ENCODE measurements around the gene CENPP. TPM values are rescaled to one million over a fixed set of nuclear protein-coding genes. Genes with fewer than 3 reads are reported as not detected.
"Not testable (repeated sequence)": the region's sequence is repeated elsewhere in the genome, so short reads cannot be mapped to it uniquely, and the experiment has no call there.

Gene CENPP
- total RNA-seq, 2 donors from 2014 or later: 1.7 to 2.4 TPM

DNA sequence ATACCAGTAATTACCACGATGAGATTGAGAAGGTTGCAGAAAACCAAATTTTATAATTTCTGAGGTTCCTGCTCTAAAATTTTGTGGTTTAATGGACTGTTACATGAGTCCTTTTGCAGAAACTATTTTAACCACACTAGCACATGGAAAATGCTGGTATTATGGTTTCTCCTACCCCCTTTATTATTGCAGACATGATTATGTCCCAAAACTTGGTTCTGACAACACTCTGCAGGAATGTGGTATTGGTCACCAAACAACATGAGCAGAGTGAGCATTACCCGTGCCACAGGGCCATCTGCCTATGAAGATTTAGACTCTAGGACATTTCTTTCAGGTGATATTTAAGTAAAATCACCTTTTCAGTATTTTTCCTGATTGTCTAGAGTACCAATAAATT lies 212.8 kb downstream of the CENPP start:
- DNase-seq: no peak
- ATAC-seq: no peak
- intact Hi-C loops (cut with DNase I, micrococcal nuclease): no loop called here

DNA sequence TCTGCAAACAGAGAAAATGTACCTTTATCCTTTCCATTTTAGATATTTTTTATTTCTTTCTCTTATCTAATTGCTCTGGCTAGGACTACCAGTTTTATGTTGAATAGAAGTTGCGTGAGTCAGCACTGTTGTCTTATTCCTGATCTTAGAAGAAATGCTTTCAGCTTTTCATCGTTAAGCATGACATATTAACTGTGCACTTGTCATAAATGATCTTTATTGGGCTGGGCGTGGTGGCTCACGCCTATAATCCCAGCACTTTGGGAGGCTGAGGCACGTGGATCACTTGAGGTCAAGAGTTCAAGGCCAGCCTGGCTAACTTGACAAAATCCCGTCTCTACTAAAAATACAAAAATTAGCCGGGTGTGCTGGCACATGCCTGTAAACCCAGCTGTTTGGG lies 218.2 kb downstream of the CENPP start:
- peak; percentile 68 for ATAC-seq
- no peak for DNase-seq
- intact Hi-C loops (cut with DNase I, micrococcal nuclease): no loop called here

GRCh38 chr9:92545002-92545510 lies 219.3 kb downstream of the CENPP start:
- ATAC-seq (no peak), DNase-seq (no peak)
- intact Hi-C loops (cut with DNase I, micrococcal nuclease): no loop called here

DNA sequence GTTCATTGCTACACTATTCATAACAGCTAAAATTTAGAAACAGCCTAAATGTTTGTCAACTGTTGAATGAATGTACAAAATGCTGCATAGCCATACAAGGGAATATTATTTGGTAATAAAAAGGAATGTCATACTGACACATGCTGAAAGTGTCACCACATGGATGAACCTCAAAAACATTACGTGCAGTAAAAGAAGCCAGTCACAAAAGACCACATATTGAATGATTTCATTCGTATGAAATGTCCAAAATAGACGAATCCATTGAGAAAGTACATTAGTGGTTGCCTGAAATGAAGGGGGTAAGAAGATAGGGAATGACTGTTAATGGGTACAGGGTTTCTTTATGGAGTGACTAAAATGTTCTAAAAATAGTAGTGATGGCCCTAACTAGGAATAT lies 221.6 kb downstream of the CENPP start:
- ATAC-seq (no peak), DNase-seq (no peak)
- intact Hi-C loops (cut with DNase I, micrococcal nuclease): no loop called here

GRCh38 chr9:92550765-92551164 lies 225.0 kb downstream of the CENPP start:
- intact Hi-C loops (cut with DNase I, micrococcal nuclease): no loop called here
- ATAC-seq (no peak), DNase-seq (no peak)

GRCh38 chr9:92558612-92559374 lies 233.0 kb downstream of the CENPP start:
- intact Hi-C loops (cut with DNase I, micrococcal nuclease): no loop called here
- peak; percentile 28 to 64 for DNase-seq
- peak; percentile 47 for ATAC-seq

DNA sequence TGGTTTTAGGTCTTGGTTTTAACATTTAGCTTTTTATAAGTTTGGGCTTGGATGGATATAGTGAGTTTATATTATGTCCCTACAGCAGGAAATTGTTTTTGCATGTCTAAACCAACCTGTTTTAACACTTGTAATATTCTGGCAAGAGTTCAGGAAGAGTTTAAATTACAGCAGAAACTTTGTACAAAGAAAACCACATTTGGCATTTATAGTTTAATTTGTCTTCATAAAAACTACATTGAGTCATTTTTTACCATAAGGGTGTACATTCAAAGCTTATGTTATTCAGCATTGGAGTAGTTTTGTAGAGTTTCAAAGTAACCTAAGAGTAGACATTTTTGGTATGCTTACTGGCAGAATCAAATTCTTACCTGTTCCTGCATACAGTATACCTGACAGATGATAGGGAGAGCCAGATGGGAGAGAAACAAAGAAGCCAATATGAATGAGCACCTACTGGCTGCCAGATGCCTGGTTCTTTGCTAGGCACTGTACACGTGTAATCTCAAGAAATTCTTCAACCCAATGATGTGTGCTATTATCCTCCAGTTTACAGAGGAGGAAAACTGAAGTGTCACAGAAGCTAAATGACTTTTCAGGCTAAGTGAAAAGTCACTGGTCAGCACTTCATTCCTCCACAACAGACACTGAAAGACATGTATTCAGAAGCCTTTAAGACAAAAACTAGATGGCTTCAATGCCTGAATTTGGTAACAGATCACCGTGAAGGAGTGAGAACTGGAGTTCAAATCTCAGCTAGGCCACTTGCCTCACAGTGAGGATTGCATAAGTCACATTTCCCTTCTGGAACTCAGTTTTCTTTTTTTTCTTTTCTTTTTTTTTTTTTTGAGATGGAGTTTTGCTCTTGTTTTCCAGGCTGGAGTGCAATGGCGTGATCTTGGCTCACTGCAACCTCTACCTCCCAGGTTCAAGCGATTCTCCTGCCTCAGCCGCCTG lies 235.9 kb downstream of the CENPP start:
- ATAC-seq: peak; percentile 50
- no peak for DNase-seq
- intact Hi-C loops (cut with DNase I, micrococcal nuclease): no loop called here

DNA sequence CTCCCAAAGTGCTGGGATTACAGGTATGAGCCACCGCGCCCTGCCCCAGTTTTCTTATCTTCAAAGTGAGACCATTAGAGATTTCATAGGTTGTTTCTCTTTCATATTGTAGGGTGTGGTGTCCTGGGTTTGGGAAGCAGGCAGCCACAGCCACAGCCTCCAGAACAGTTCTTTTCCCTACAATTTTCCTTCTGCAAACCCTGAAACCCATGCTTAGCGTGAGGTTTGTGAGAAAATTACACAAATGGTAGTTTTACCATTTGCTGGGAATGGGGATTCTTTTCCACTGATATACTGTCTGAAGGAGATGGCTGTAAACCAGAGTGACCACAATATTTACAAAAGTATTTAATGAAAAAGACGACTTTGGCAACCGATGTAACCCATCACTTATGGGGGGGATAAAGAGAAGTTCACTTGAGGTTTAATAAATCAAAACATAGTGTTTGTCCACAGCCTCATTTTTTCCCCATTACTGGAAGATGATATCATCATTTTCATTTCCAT lies 236.8 kb downstream of the CENPP start:
- ATAC-seq (peak; percentile 89), DNase-seq (peak; percentile 30 to 44)
- intact Hi-C loops (cut with DNase I, micrococcal nuclease): no loop called here

DNA sequence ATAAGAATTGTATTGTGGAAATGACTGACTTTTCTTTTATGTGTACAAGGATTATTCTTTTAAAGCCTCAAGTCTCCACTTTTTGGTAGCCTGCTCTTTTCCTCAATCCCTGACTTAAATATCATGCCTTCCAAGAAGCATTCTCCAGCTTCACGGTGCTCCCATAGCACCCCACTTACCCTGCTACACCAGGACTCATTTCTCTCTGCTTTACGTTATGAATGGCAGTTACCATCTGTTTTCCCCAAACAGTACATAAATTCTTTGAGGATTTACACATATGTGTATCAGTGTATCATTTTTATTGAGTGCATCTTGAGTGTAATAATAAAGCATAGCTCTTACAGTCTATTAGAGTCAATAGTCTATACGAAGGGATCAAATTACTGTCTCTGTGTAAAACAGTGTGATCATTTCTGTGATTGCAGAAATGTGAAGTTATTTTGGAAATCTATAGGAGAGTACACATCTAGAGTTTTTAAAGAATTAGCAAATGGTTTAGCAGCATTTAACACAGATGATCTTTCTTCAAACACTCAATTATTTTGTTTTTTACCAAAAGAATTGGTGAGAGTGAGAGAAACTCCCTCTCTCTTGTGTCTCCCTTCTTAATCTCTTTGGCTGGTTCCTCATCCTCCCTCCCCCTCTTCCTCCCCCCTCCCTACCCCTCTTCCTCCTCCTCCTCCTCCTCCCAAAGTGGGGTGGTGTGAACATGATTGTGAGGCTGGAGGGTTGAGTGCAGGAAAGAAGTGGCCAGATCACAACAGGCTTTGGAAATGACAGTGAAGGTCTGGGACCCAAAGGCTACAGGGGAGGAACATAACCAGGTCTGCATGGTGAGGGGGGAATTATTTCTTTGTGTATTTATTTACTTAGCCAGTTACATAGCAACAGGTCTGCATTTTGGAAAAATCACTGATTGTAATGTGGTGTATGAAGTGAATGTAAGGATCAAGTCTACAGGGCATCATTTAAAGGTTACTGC lies 237.7 kb downstream of the CENPP start:
- intact Hi-C loops (cut with DNase I, micrococcal nuclease): no loop called here
- DNase-seq (no peak), ATAC-seq (no peak)

- ATAC-seq (peak; percentile 30), DNase-seq (no peak)
- intact Hi-C loops (cut with DNase I, micrococcal nuclease): no loop called here
Measured at GRCh38 chr9:92564504-92564903, 238.8 kb downstream of the CENPP start.

DNA sequence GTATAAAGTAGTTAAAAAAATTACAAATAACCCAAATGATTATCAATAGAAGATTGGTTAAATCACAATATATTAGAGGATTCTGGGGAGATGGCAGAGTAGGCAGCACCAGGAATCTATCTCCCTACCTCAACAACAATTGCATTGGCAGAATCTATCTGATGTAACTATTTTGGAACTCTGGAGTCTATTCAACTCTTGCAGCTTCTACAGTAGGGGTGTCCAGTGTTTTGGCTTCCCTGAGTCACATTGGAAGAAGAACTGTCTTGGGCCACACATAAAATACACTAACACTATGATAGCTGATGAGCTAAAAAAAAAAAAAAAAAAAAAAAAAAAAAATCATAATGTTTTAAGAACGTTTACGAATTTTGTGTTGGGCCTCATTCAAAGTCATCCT lies 239.2 kb downstream of the CENPP start:
- no peak for ATAC-seq
- intact Hi-C loops (cut with DNase I, micrococcal nuclease): no loop called here
- DNase-seq: no peak

DNA sequence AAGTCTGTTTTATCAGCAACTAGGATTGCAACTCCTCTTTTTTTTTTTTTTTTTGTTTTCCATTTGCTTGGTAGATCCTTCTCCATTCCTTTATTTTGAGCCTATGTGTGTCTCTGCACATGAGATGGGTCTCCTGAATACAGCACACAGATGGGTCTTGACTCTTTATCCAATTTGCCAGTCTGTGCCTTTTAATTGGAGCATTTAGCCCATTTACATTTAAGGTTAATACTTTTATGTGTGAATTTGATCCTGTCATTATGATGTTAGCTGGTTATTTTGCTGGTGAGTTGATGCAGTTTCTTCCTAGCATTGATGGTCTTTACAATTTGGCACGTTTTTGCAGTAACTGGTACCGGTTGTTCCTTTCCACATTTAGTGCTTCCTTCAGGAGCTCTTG lies 246.1 kb downstream of the CENPP start:
- not testable (repeated sequence) for DNase-seq, ATAC-seq

GRCh38 chr9:92573612-92574011 lies 247.9 kb downstream of the CENPP start:
- ATAC-seq; intact Hi-C loops (cut with DNase I, micrococcal nuclease); DNase-seq: not testable (repeated sequence)

More for the DNA sequence above, 246.1 kb downstream of the CENPP start:
- intact Hi-C loops (cut with DNase I, micrococcal nuclease): not testable (repeated sequence)

GRCh38 chr9:92576175-92576574 lies 250.4 kb downstream of the CENPP start:
- ATAC-seq (no peak), DNase-seq (no peak)
- intact Hi-C loops (cut with DNase I, micrococcal nuclease): no loop called here

DNA sequence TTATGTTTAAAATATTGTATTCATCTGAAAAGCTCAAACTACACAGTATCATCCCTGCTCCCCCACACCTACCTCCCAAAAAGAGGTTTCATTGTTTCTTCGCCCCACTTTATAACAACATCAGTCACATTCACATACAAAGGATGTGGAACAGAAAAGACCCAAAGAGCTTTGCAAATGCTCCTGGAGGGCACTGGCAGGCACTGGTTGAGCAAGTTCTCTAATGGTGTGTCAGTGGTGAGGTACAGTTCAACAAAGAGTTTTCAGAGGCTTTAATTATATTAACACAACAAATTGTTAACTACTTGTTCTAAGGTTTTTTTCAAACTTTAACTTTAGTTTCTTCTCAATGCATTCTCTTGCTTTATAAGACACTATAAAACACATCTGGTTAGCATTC lies 264.2 kb downstream of the CENPP start:
- intact Hi-C loops (cut with DNase I, micrococcal nuclease): no loop called here
- ATAC-seq: no peak
- no peak for DNase-seq

- intact Hi-C loops (cut with DNase I, micrococcal nuclease): no loop called here
- DNase-seq: peak in 1 of 2 donors; percentile 65
- ATAC-seq: peak; percentile 80
Measured at GRCh38 chr9:92590377-92590776, 264.6 kb downstream of the CENPP start.

- ATAC-seq (no peak), DNase-seq (no peak)
- intact Hi-C loops (cut with DNase I, micrococcal nuclease): no loop called here
Measured at GRCh38 chr9:92592537-92592936, 266.8 kb downstream of the CENPP start.

Measured in left colon (tissue), 2 donors.